DND-41 (cell line): ENCODE measurements around the gene RAD9A.

Experiments
- ATAC-seq: fragments of 200-7000 bp; cut with Tn5 transposase; 3 replicates; pipeline ENCODE4 v1.9.1; 2021; ENCODE audit warnings: low read depth; ENCODE audit not compliant: insufficient read depth
- DNase-seq: peaks from one replicate; pipeline ENCODE4 v3.0.0-alpha.2; 2020
- H2AFZ ChIP-seq: 2 replicates; pipeline ENCODE4 v1.6.0; 2012; ENCODE audit warnings: low read depth, low read length
- H3K27ac ChIP-seq: 2 replicates; pipeline ENCODE4 v1.5.1; 2012; ENCODE audit warnings: low read length, inconsistent platforms
- H3K27me3 ChIP-seq: fragments of 200-600 bp; sonication (generic); 2 replicates; pipeline ENCODE4 v1.6.0; 2012; ENCODE audit warnings: low read length, mild to moderate bottlenecking, inconsistent platforms; ENCODE audit not compliant: insufficient read depth, poor library complexity
- H3K36me3 ChIP-seq: 2 replicates; pipeline ENCODE4 v1.5.1; 2012; ENCODE audit warnings: low read length, inconsistent platforms; ENCODE audit not compliant: insufficient read depth
- H3K4me1 ChIP-seq: 2 replicates; pipeline ENCODE4 v1.5.1; 2012; ENCODE audit warnings: mild to moderate bottlenecking, low read length; ENCODE audit not compliant: insufficient read depth
- H3K4me2 ChIP-seq: 2 replicates; pipeline ENCODE4 v1.6.0; 2012; ENCODE audit warnings: mild to moderate bottlenecking, moderate library complexity, low read length, inconsistent platforms; ENCODE audit not compliant: insufficient read depth
- H3K4me3 ChIP-seq, 2 experiments: fragments of 200-600 bp in 1 of 2; shearing (Covaris generic) in 1 of 2; 2 replicates each; pipeline ENCODE4 v1.5.1; 2012 to 2016; ENCODE audit warnings: inconsistent platforms in 2 of 2, low read length in 2 of 2, mild to moderate bottlenecking in 2 of 2, low read depth in 1 of 2, moderate library complexity in 1 of 2
- H3K79me2 ChIP-seq: 2 replicates; pipeline ENCODE4 v1.6.0; 2012; ENCODE audit warnings: low read length, inconsistent platforms; ENCODE audit not compliant: insufficient read depth
- H3K9ac ChIP-seq: 2 replicates; pipeline ENCODE4 v1.6.0; 2012; ENCODE audit warnings: low read depth, mild to moderate bottlenecking, inconsistent platforms, low read length, moderate library complexity
- H3K9me3 ChIP-seq: 2 replicates; pipeline ENCODE4 v1.5.1; 2012; ENCODE audit warnings: low read length, moderate library complexity, mild to moderate bottlenecking, inconsistent platforms; ENCODE audit not compliant: insufficient read depth, severe bottlenecking
- H4K20me1 ChIP-seq: 2 replicates; pipeline ENCODE4 v1.6.0; 2012; ENCODE audit warnings: low read length; ENCODE audit not compliant: insufficient read depth
- CTCF ChIP-seq: IDR thresholded peaks from 2 replicates; pipeline ENCODE4 v1.5.1; 2012; ENCODE audit warnings: borderline replicate concordance, low read length, moderate library complexity, mild to moderate bottlenecking; ENCODE audit not compliant: poor library complexity, severe bottlenecking; ENCODE audit errors: extremely low read depth
- EZH2 ChIP-seq: IDR thresholded peaks from 3 replicates; pipeline ENCODE4 v1.6.1; 2012; ENCODE audit warnings: borderline replicate concordance, low read depth, mild to moderate bottlenecking, moderate library complexity, low read length, inconsistent platforms; ENCODE audit not compliant: severe bottlenecking

The RAD9A gene

GRCh38 chr11:67412495-67413179 is 20.9 kb downstream of the RAD9A start:
- Histone ChIP-seq H3K9ac (peak overlapping the region; percentile 20; the same call in 1 of the 2 replicates), H4K20me1 (no peaks in the 10 kb centered on the region), H3K9me3 (no peaks in the 10 kb centered on the region), H3K27me3 (no peaks in the 10 kb centered on the region), H2AFZ (no peak overlapping the region), H3K79me2 (peaks cover 17% of the 10 kb centered on the region), H3K36me3 (peaks cover 4% of the 10 kb centered on the region; the same call in 1 of the 2 replicates), H3K4me3 (no peak overlapping the region), H3K4me1 (peaks cover 77% of the 10 kb centered on the region), H3K4me2 (no peak overlapping the region), H3K27ac (peak overlapping the region; percentile 64)
- peak; percentile 17 for DNase-seq
- ATAC-seq, result no peak
- TF ChIP-seq CTCF, result no peak
- TF ChIP-seq EZH2, result no peak

GRCh38 chr11:67413266-67413849 is 21.6 kb downstream of the RAD9A start:
- no peak for ATAC-seq
- DNase-seq, result peak; percentile 52
- peaks cover 16% of the 10 kb centered on the region for H3K79me2 ChIP-seq
- peak overlapping the region; percentile 64 for H3K27ac ChIP-seq
- H2AFZ ChIP-seq, result no peak overlapping the region
- H3K27me3 ChIP-seq, result no peaks in the 10 kb centered on the region
- H3K9me3 ChIP-seq, result no peaks in the 10 kb centered on the region
- peaks cover 77% of the 10 kb centered on the region for H3K4me1 ChIP-seq
- H3K4me2 ChIP-seq, result no peak overlapping the region
- H3K4me3 ChIP-seq, result no peak overlapping the region
- TF ChIP-seq CTCF (no peak), EZH2 (no peak)
- H4K20me1 ChIP-seq, result no peaks in the 10 kb centered on the region
- H3K9ac ChIP-seq, result peak overlapping the region; percentile 20; the same call in 1 of the 2 replicates
- no peaks in the 10 kb centered on the region; the same call in 1 of the 2 replicates for H3K36me3 ChIP-seq

GRCh38 chr11:67415501-67416304 is 23.9 kb downstream of the RAD9A start, which contains the start of gene CARNS1:
Gene CARNS1 (plus strand): TSS chr11:67415678. CDS start chr11:67416200, 522 bp downstream.
- no peak for DNase-seq
- Histone ChIP-seq H3K4me2 (peak within 1 kb of the TSS; percentile 95), H4K20me1 (no peaks in the 10 kb centered on the region), H3K27me3 (no peaks in the 10 kb centered on the region), H2AFZ (no peak within 1 kb of the TSS), H3K4me1 (peaks cover 75% of the 10 kb centered on the region), H3K9ac (peak within 1 kb of the TSS; percentile 91), H3K27ac (peak within 1 kb of the TSS; percentile 93), H3K9me3 (no peaks in the 10 kb centered on the region), H3K36me3 (peaks cover 6% of the 10 kb centered on the region; the same call in 1 of the 2 replicates), H3K79me2 (peaks cover 35% of the 10 kb centered on the region), H3K4me3 (peak within 1 kb of the TSS in 1 of 2 experiments; percentile 44; a peak in 1 of 4 replicates)
- TF ChIP-seq EZH2 (no peak), CTCF (no peak)
- ATAC-seq, result no peak
